Smooth muscle cell (in vitro differentiated cells): ENCODE data around the gene SMARCA2. TPM values are rescaled to one million over a fixed set of nuclear protein-coding genes. Genes with fewer than 3 reads are reported as not detected.

Experiments used
- DNase-seq: peaks from one replicate; lab custom pipeline; 2025; ENCODE audit not compliant: unreplicated experiment; lab: John Stamatoyannopoulos, UW
- H2AFZ ChIP-seq: fragments of 200-600 bp; sonication (generic); 2 replicates; pipeline ENCODE4 v1.6.0; 2016; ENCODE audit warnings: antibody characterized with exemption, low read depth, mild to moderate bottlenecking
- H3F3A ChIP-seq: fragments of 200-600 bp; sonication (generic); 2 replicates; pipeline ENCODE4 v1.6.0; 2017; ENCODE audit warnings: antibody characterized with exemption, low read depth
- H3K27ac ChIP-seq: fragments of 200-600 bp; sonication (generic); 2 replicates; pipeline ENCODE4 v1.5.1; 2016; ENCODE audit warnings: low read depth, mild to moderate bottlenecking
- H3K27me3 ChIP-seq: fragments of 200-600 bp; sonication (generic); 2 replicates; pipeline ENCODE4 v1.6.1; 2016; ENCODE audit warnings: low read depth, mild to moderate bottlenecking
- H3K36me3 ChIP-seq: fragments of 200-600 bp; sonication (generic); 2 replicates; pipeline ENCODE4 v1.5.1; 2016; ENCODE audit warnings: low read depth
- H3K4me1 ChIP-seq: fragments of 200-600 bp; sonication (generic); 2 replicates; pipeline ENCODE4 v1.5.1; 2016; ENCODE audit warnings: low read depth
- H3K4me2 ChIP-seq: fragments of 200-600 bp; sonication (generic); 2 replicates; pipeline ENCODE4 v1.6.0; 2016; ENCODE audit warnings: mild to moderate bottlenecking
- H3K4me3 ChIP-seq: fragments of 200-600 bp; sonication (generic); 2 replicates; pipeline ENCODE4 v1.5.1; 2016; ENCODE audit warnings: mild to moderate bottlenecking
- H3K79me2 ChIP-seq: fragments of 200-600 bp; sonication (generic); 2 replicates; pipeline ENCODE4 v1.6.0; 2016; ENCODE audit warnings: low read depth, mild to moderate bottlenecking
- H3K9ac ChIP-seq: fragments of 200-600 bp; sonication (generic); 2 replicates; pipeline ENCODE4 v1.6.0; 2016; ENCODE audit warnings: low read depth
- H3K9me3 ChIP-seq: fragments of 200-600 bp; sonication (generic); replicated peaks from 2 replicates; pipeline ENCODE4 v1.5.1; 2016; ENCODE audit warnings: low read depth
- H4K20me1 ChIP-seq: fragments of 200-600 bp; sonication (generic); 2 replicates; pipeline ENCODE4 v1.6.0; 2016; ENCODE audit warnings: low read depth
- WGBS: methylation state at CpG from one replicate; pipeline ENCODE4 v1.1.7; 2016; ENCODE audit warnings: low lambda C conversion rate; 5-methylcytosine and 5-hydroxymethylcytosine counted together
- polyA plus RNA-seq: library from polyadenylated mRNA; unstranded; fragments of >200 nt; fragmentation: Nextera tagmentation; extraction: Ambion mirVana; gene quantifications from 2 replicates; pipeline ENCODE4 v1.2.1, GENCODE V29; 2016
- total RNA-seq: library from RNA; depleted of rRNA; stranded (reverse); fragments of >200 nt; gene quantifications from 2 replicates; pipeline ENCODE4 v1.2.3, GENCODE V29; 2014
- TF ChIP-seq, protein P1 (sequence below): fragments of 200-600 bp; sonication (generic); IDR thresholded peaks from 2 replicates; pipeline ENCODE4 v1.5.1; 2017; ENCODE audit warnings: borderline replicate concordance, mild to moderate bottlenecking, antibody characterized with exemption; ENCODE audit not compliant: insufficient read depth, poor library complexity, severe bottlenecking

The SMARCA2 gene
- total and polyA plus RNA-seq, 2 experiments from 2014 or later, result 27.7 to 61.7 TPM

DNA sequence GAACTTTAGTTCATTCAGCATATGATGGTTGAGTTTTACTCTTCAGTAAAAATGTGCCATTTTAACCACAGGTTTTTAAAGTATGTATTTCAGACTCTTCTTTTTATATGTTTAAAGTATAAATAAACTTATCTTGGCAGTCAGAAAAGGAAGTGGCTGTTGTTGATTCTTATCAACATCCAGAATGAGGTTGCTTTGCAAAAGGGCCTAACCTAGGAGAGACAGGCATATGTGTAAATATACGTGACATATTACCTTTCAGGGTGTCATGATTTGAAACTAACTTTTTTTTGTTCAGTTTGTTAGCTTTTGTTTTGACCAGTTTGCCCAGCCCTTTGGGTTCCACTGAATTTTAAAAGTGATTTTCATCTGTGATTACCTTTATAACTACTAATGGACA, 7.4 kb downstream of the SMARCA2 start:
- no peak for DNase-seq
- Histone ChIP-seq H3K9me3 (no peaks in the 10 kb centered on the region), H3K36me3 (no peaks in the 10 kb centered on the region), H2AFZ (no peak overlapping the region), H3K4me2 (no peak overlapping the region), H3F3A (no peaks in the 10 kb centered on the region), H3K27ac (no peak overlapping the region), H3K79me2 (peaks cover 94% of the 10 kb centered on the region), H3K4me3 (no peak overlapping the region), H3K27me3 (no peaks in the 10 kb centered on the region), H4K20me1 (peaks cover 96% of the 10 kb centered on the region), H3K4me1 (peaks cover 16% of the 10 kb centered on the region), H3K9ac (no peak overlapping the region)
- WGBS, result 78% methylated on average over 1 of the region's 1 CpG
- TF ChIP-seq, protein P1, sequence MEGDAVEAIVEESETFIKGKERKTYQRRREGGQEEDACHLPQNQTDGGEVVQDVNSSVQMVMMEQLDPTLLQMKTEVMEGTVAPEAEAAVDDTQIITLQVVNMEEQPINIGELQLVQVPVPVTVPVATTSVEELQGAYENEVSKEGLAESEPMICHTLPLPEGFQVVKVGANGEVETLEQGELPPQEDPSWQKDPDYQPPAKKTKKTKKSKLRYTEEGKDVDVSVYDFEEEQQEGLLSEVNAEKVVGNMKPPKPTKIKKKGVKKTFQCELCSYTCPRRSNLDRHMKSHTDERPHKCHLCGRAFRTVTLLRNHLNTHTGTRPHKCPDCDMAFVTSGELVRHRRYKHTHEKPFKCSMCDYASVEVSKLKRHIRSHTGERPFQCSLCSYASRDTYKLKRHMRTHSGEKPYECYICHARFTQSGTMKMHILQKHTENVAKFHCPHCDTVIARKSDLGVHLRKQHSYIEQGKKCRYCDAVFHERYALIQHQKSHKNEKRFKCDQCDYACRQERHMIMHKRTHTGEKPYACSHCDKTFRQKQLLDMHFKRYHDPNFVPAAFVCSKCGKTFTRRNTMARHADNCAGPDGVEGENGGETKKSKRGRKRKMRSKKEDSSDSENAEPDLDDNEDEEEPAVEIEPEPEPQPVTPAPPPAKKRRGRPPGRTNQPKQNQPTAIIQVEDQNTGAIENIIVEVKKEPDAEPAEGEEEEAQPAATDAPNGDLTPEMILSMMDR, result no peak

GRCh38 chr9:2023042-2023441, 7.9 kb downstream of the SMARCA2 start:
- no peak overlapping the region for H3K9ac ChIP-seq
- TF ChIP-seq, protein P1, result no peak
- peaks cover 99% of the 10 kb centered on the region for H4K20me1 ChIP-seq
- 43% methylated on average over 3 of the region's 3 CpGs for WGBS
- no peak for DNase-seq
- H3K27me3 ChIP-seq, result no peaks in the 10 kb centered on the region
- no peaks in the 10 kb centered on the region for H3K36me3 ChIP-seq
- no peak overlapping the region for H3K27ac ChIP-seq
- no peaks in the 10 kb centered on the region for H3F3A ChIP-seq
- H3K4me1 ChIP-seq, result peaks cover 14% of the 10 kb centered on the region
- no peak overlapping the region for H3K4me3 ChIP-seq
- no peak overlapping the region for H3K4me2 ChIP-seq
- H3K9me3 ChIP-seq, result no peaks in the 10 kb centered on the region
- H3K79me2 ChIP-seq, result peaks cover 96% of the 10 kb centered on the region
- H2AFZ ChIP-seq, result no peak overlapping the region

DNA sequence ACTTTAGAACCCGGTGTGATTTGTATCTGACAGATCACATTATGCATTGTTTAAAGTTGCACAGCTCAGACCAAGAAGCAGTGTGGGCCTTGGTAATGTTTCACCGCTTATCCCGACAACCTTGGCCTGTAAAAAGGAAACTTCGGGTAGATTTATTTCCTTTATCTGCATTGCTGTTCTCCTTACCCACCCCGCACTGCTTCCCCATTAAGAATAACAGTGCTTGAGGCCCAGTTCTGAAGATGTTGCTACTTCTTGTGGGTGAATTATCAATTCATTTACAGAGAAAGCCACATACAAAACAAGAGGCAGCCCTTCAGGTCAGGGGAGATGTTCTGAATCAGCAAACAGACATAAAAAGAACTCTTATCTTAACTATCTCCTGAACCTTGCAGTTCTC, 8.4 kb downstream of the SMARCA2 start:
- Histone ChIP-seq H3K9me3 (no peaks in the 10 kb centered on the region), H3K4me2 (no peak overlapping the region), H3K27ac (no peak overlapping the region), H3K79me2 (peaks cover 96% of the 10 kb centered on the region), H3K27me3 (no peaks in the 10 kb centered on the region), H3K4me3 (no peak overlapping the region), H3K4me1 (peaks cover 9% of the 10 kb centered on the region), H3K36me3 (no peaks in the 10 kb centered on the region), H3K9ac (no peak overlapping the region), H3F3A (no peaks in the 10 kb centered on the region), H4K20me1 (peaks cover 99% of the 10 kb centered on the region), H2AFZ (no peak overlapping the region)
- TF ChIP-seq, protein P1, result no peak
- no peak for DNase-seq
- WGBS, result 44% methylated on average over 5 of the region's 5 CpGs
